Jurkat, Clone E6-1 (cell line): ENCODE measurements around the gene GPR173.

Experiments used
- DNase-seq: peaks from one replicate; pipeline ENCODE4 v3.0.0-alpha.2; 2011; ENCODE audit warnings: low read depth, low spot score
- H3K4me3 ChIP-seq: 2 replicates; pipeline ENCODE4 v1.5.1; 2011; ENCODE audit warnings: mild to moderate bottlenecking, low read length, control low read depth, moderate library complexity

GPR173 gene

DNA sequence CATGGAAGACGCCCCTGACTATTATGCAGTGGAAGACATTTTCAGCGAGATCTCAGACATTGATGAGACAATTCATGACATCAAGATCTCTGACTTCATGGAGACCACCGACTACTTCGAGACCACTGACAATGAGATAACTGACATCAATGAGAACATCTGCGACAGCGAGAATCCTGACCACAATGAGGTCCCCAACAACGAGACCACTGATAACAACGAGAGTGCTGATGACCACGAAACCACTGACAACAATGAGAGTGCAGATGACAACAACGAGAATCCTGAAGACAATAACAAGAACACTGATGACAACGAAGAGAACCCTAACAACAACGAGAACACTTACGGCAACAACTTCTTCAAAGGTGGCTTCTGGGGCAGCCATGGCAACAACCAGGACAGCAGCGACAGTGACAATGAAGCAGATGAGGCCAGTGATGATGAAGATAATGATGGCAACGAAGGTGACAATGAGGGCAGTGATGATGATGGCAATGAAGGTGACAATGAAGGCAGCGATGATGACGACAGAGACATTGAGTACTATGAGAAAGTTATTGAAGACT is 37.2 kb downstream of the GPR173 start:
- no peak overlapping the region for H3K4me3 ChIP-seq

DNA sequence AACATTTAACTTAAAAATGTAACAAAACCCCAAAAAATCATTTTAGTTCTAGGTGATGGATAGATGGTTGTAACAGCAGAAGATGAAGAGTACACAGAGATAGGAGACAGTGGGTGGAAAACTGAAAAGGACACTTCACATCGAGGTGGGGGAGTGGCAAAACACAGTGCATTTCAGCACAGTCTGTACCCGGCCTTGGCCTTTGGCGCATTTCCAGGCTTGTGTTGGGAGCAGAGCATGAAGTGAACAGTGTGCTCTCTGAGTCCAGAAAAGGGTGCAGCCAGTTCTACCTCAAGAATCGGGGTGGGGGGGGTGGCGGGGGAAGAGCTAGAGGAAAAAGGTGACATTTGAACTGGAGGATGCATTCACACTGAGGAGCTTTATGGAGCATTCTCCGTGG is 37.9 kb downstream of the GPR173 start:
- DNase-seq, result no peak
- H3K4me3 ChIP-seq, result no peak overlapping the region

More for the DNA sequence above, 37.2 kb downstream of the GPR173 start:
- no peak for DNase-seq

DNA sequence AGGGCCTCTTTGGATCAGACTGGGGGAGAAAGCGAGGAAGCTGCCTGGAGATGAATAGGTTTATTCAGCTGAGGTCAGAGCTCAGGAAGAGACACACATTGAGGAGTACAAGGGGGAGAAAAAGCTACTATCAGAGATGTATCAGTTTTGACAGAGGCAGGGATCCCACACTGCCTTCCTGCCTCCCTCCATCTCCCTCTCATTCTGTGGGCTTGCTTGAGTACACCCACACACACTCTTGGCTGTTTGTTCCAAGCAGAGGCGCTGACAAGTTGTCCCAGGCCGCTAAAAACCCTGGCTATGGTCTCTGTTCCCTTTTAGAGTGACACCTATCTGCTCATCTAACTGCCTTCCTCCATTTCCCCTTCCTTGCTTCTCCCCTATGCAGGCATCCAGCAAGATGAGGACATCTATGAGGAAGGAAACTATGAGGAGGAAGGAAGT is 38.8 kb downstream of the GPR173 start:
- DNase-seq, result no peak
- H3K4me3 ChIP-seq, result no peak overlapping the region

DNA sequence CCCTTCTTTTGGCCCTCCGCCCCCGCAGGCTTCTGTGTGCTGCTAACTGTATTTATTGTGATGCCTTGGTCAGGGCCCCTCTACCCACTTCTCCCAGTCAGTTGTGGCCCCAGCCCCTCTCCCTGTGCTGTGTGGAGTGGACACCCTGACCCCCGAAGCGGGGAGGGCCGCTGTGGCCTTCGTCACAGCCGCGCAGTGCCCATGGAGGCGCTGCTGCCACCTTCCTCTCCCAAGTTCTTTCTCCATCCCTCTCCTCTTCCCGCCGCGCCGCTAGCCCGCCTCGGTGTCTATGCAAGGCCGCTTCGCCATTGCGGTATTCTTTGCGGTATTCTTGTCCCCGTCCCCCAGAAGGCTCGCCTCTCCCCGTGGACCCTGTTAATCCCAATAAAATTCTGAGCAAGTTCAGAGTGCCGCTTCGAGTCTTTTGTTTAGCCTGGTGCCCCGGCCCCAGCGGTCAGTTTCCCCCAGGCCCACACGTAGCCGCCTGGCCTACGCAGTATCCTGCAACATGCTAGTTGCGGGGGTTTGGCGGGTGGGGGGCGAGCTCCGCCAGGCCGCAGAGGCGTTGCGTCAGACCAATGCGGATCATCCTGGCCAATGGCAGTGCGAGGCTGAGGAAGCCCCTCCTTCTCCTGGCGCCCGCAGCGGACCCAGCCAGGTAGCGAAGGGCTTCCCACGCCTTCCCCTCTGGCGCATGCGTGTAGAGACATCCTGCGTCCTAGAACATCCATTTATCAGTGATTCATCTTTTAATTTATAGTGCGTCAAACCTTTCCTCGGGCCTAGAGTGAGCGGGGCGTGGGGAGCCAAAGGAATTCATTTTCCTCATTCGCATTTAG is 39.8 kb downstream of the GPR173 start:
- H3K4me3 ChIP-seq, result no peak overlapping the region
- DNase-seq, result no peak

DNA sequence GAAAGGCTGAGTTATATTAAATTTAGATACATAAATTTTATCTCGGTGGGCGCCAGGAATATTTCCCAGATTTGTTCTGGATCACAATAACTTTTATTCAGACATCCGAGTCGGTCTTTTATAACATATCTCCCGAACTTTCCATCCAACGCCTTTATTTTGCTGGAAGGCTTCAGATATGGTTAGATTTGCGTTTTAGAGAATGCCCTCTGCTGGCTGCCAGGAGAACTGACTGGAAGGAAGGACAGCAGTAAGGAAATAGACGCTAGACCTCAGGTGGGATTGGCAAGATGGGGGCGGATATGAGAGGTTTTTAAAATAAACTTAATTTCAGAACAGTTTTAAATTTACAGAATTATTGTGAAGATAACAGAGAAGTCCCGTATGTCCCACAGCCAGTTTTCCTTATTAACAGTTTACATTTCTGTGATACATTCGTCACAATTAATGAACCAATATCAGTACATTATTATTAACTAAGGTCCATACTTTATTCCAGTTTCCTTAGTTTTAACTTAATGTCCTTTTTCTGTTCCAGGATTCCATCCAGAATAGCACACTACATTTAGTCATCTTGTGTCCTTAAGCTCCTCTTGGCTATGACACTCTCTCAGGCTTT is 40.7 kb downstream of the GPR173 start:
- no peak overlapping the region for H3K4me3 ChIP-seq
- no peak for DNase-seq

DNA sequence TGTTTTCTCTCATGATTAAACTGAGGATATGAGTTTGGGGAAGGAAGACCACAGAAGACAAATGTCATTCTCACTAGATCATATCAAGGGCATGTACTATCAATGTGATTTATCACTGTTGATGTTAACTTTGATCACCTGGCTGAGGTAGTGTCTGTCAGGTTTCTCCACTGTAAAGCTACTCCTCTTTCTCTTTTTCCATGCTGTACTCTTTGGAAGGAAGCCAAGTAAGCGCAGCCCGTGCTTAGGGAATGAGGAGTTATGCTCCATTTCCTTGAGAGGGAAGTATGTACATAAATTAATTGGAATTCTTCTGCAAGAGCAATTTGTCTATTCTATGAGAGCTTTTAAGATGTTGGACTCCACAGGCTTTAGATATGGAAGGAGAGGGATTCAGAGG is 41.3 kb downstream of the GPR173 start:
- H3K4me3 ChIP-seq, result no peak overlapping the region
- no peak for DNase-seq

DNA sequence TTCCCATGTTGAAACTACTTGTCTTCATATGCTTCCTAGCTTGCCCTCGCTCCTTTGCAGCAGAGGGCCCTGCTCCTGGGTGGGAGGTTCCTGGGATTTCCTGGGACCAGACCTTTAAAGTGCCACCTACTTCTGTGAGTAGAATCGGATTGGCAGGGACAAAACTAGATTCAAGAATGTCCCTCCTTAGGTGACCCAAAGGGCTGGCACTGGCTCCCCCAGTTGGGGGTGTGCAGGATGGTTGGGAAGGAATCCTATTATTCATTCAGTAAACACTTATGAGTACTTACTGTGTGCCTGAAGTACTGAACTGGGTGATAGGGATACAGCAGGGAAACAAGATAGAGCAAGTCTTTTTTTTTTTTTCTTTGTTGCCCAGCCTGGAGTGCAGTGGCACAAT is 42.8 kb downstream of the GPR173 start:
- DNase-seq, result no peak
- no peak overlapping the region for H3K4me3 ChIP-seq

DNA sequence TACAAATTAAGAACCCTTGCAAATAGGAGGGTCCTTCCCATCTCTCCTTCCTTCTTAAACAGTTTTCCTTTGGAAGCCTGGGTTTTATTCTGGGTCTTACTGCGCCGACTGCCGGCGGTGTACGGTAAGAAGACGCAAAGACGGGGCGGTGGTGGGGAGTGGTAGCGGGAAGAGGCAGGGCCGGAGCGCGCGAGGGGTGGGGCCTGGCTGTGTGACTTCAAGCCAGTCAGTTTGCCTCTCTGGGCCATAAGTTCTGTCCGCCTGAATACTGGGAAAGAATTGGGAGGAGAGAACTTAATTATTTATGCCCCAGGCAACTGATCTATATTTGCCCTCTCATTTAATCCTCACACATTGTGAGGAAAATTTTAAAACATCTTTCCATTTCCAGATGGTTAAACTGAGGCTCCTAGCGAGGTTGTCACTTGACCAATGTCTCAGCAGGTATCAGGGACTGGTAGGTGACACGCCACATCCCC is 44.6 kb downstream of the GPR173 start:
- DNase-seq, result no peak
- H3K4me3 ChIP-seq, result peak overlapping the region; percentile 77

DNA sequence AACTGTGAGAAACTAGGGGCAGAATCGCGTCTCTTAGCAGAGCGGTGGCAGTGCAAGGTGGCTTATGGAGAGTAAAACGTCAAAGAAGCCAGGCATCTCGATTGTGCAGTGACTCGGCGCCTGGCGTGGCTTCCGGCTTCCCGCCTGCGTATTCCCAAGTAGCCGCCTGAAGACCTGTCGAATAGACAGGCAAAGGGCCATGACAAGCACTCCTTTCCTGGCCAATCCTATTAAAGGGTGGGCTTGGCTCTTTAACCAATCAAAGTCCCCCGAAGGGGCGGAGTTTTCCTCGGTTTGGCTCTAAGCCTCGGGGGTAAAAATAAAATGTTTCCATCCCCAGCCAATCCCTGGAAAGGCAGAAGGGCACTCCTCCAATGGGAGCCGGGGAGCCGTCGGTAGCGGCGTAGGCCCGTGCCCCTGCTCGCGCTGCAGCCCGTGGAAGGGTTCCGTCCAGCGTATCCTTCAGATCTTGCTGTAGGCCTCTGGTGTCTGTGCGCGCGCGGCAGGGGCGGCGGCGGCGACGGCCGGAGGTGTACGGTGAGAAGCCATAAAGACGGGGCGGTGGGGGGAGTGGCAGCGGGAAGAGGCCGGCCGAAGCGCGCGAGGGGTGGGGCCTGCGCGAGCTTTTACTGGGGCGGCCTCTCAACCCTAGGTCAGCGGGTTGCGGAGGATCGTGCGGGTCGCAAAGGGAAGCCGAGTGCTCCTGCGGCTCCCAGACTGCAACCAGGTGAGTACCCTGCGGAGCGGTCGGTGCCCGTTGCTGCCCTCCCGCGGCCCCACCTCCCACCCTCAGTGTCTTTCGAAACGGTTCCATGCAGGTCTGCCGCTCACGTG is 45.4 kb downstream of the GPR173 start, which contains the start of gene KANTR:
TSS of gene KANTR (plus strand) at position 395 of the 834 bp plus-strand sequence. CDS start 30,131 bp downstream, outside the sequence.
- peak within 1 kb of the TSS; percentile 77 for H3K4me3 ChIP-seq
- DNase-seq, result peak; percentile 93

DNA sequence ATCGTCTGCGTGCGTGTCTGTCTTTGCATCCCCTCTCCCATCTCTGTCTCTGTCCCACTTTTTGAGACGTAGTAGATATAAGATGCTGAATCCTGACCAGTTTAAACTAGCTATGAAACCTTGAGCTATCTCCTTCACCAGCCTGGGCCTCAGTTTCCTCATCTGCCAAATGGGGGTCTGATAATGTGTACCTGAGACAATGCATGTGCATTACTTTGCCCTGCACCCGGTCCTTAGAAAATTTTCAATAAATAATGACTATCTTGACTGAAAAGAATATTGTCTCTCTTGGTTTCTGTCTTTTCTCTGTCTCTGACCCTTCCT is 46.0 kb downstream of the GPR173 start:
- H3K4me3 ChIP-seq, result peak overlapping the region; percentile 77
- no peak for DNase-seq

DNA sequence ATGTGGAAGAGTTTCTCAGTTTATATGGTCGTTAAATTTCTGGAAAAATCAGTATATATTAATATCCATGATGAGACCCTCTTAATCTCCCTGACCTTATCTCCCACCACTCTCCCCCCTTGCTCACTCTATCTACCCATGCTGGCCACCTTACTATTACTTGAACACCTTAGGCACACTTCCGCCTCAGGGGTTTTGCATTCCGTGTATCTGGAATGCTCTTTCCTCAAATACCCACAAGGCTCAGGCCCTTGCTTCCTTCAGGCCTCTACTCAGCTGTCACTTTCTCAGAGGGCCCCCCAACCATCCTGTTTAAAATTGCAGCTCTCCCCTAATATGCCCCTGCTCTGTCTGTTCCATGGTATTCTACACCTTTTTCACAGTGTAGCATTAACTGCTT is 47.2 kb downstream of the GPR173 start:
- H3K4me3 ChIP-seq, result no peak overlapping the region
- DNase-seq, result no peak

DNA sequence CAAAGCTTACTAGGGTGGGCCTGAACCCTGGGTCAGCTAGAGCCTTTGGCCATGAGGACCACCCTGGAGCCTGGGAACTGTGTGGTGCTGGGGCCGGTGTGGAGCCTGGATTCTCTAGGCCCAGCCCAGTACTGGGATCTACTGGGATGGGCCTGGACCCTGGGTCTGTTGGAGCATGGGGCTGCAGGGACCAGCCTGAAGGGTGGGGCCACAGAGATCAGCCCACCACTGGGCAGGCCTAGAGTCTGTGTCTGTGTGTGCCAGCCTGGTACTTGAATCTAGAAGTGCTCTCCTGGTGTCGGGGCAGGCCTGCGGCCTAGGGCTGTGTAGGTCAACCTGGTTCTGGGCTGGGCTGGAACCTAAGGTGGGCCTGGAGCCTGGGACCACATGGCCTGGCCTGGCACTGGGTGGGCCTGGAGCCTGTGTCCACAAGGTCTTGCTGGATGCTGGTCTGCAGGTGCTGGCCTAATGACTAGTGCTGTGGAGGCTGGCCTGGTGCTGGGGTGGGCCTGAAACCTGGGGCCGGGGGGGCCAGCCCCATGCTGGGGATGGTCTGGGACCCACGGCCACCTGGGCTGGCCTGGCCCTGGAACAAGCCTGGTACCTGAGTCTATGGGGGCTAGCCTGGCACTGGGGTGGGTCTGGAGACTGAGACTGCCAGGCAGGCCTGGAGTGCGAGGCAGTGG is 66.4 kb downstream of the GPR173 start:
- no peak overlapping the region for H3K4me3 ChIP-seq
- DNase-seq, result no peak

DNA sequence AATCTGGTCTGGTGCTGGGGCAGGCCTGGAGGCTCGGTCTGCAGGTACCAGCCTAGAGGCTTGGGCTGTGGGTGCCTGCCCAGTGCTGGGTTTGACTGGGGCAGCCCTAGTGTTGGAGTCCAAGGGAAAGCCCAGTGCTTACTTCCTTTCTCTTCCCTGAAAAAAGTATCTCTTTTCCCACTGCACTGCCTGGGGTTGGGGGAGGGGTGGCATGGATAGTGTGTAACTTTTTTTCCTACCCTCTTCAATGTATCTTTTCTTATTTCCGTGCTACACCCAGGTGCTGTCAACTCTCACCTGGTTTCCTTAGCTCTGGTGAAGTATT is 66.9 kb downstream of the GPR173 start:
- DNase-seq, result no peak
- H3K4me3 ChIP-seq, result no peak overlapping the region

DNA sequence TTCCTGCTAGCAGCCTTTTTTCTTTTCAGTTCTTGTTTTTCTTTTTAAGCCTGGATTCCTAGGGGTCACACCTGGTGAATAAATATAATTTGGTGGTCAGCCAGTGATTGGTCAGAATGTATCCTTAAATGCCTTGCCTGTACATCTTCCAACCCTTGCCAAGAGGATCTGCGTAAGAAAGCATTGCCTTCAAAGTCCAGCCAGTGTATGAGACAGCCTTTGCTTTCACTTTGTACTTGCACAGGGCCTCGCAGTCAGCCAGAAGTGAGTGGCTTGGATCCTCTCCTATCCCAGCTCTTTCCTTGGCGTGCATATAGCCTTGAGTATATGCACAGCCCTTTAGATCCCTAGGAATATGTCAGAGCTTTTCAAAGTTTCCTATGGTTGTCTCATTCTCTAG is 67.5 kb downstream of the GPR173 start:
- DNase-seq, result no peak
- H3K4me3 ChIP-seq, result no peak overlapping the region

DNA sequence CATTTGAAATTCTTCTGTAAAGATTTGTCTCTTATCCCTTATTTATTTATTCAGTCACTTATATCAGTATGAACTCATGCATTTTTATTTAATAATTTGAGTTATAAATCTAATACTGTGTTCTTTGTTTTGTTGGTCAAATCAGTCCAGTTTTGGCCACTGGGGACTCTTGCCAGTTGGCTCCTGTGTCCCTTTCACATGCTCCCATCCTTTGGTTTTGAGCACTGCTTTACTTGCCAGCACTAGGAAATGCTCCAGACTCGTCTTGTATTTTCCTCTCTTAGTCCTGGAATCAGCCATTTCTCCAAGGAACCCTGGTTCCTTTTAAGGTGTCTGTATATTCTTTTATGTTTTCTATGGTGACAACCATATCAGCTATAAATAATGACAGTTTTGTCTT is 73.4 kb downstream of the GPR173 start:
- H3K4me3 ChIP-seq, result no peak overlapping the region
- DNase-seq, result no peak

DNA sequence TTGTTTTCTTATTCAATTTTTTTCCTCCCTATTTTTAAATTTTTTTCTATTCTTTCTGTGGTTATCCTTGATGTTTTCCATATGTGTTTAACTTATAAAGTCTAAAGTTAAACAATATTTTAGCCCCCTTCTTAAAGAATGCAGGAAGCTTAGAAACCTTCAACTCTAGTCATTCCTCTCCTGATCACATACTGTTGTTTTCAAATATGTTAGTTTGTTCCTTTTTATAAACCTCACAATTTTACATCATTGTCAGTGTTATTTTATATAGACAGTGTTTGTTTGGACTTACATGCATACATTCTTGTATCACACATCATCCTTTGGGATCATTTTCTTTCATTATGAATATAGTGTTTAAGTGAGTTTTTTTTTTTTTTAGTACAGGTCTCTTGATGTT is 76.9 kb downstream of the GPR173 start:
- DNase-seq, result no peak

DNA sequence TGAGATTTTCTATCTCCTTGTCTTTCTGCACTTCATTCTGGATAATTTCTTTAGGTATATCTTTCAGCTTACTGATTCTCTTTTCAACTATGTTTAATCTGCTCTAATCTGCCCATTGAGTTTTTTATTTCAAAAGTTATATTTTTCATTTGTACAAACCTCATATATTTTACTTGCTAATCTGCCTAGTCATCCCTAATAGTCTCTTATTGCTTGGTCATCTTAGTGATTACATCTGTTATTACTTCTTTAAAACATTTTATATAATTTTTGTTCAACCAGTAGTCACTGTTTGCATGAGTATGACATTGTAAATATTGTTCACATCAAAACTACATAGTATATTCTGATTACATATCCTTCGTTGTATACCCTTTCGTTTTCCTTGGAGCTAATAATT is 77.8 kb downstream of the GPR173 start:
- no peak overlapping the region for H3K4me3 ChIP-seq
- DNase-seq, result no peak

More for the DNA sequence above, 76.9 kb downstream of the GPR173 start:
- H3K4me3 ChIP-seq, result no peak overlapping the region

DNA sequence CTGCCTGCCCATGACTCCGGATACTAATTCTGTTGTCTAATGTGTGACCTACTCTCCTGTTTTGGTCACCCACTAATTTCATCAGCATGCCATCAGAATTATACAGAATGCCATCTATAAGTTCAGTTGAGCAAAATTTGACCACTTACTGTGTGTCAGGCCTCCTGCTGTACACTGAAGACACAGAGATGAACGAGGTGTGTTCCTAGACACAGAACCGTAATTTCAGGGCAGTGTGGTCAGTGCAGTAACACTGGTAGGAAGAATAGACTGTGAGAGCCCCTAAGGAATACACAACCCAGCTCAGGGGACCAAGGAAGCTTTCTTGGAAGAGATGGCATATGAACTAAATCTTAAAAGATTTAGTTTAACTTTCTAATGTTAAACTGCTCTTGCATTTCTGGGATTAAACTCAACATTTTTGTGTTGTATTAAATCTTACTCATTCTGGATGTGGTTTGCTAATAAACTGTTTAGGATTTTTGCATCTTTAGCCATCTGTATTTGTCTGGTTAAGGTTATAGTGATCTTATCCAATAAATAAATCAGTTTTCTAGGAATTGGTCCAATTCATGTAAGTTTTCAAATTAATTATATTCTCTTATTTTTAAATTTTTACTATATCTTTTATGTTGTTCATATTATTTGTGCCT is 79.6 kb downstream of the GPR173 start:
- no peak for DNase-seq
- no peak overlapping the region for H3K4me3 ChIP-seq
